MM.1S (cell line): ENCODE data around the gene KLRG1.

Source experiments
- DNase-seq: peaks from one replicate; pipeline ENCODE4 v3.0.0-alpha.2; 2015
- H2AFZ ChIP-seq: fragments of 300-600 bp; sonication (generic); 2 replicates; pipeline ENCODE4 v1.6.0; 2016; ENCODE audit warnings: antibody characterized with exemption, low read length
- H3F3A ChIP-seq: fragments of 300-600 bp; sonication (generic); 2 replicates; pipeline ENCODE4 v1.6.1; 2016; ENCODE audit warnings: mild to moderate bottlenecking, antibody characterized with exemption, low read length, moderate library complexity, mixed read lengths; ENCODE audit not compliant: insufficient read depth
- H3K27ac ChIP-seq: fragments of 300-600 bp; sonication (generic); 2 replicates; pipeline ENCODE4 v1.5.1; 2016; ENCODE audit warnings: mild to moderate bottlenecking, low read length
- H3K27me3 ChIP-seq: fragments of 300-600 bp; sonication (generic); replicated peaks from 2 replicates; pipeline ENCODE4 v1.6.0; 2016; ENCODE audit warnings: low read length; ENCODE audit not compliant: insufficient read depth
- H3K36me3 ChIP-seq: fragments of 300-600 bp; sonication (generic); replicated peaks from 2 replicates; pipeline ENCODE4 v1.6.1; 2016; ENCODE audit warnings: mild to moderate bottlenecking, low read length, mixed read lengths; ENCODE audit not compliant: insufficient read depth
- H3K4me1 ChIP-seq: fragments of 300-600 bp; sonication (generic); 2 replicates; pipeline ENCODE4 v1.6.1; 2016; ENCODE audit warnings: low read length, mixed read lengths
- H3K4me2 ChIP-seq: fragments of 300-600 bp; sonication (generic); 2 replicates; pipeline ENCODE4 v1.6.0; 2016; ENCODE audit warnings: low read depth, low read length
- H3K4me3 ChIP-seq: fragments of 300-600 bp; sonication (generic); 2 replicates; pipeline ENCODE4 v1.5.1; 2016; ENCODE audit warnings: low read length, mixed read lengths
- H3K79me2 ChIP-seq: fragments of 300-600 bp; sonication (generic); 2 replicates; pipeline ENCODE4 v1.6.1; 2016; ENCODE audit warnings: mixed run types, low read length, mixed read lengths
- H3K9ac ChIP-seq: fragments of 300-600 bp; sonication (generic); 2 replicates; pipeline ENCODE4 v1.6.1; 2016; ENCODE audit warnings: low read length, mixed read lengths
- H3K9me2 ChIP-seq: fragments of 300-600 bp; sonication (generic); replicated peaks from 2 replicates; pipeline ENCODE4 v1.6.1; 2016; ENCODE audit warnings: mild to moderate bottlenecking, low read length, mixed read lengths; ENCODE audit not compliant: insufficient read depth
- H3K9me3 ChIP-seq: fragments of 300-600 bp; sonication (generic); replicated peaks from 2 replicates; pipeline ENCODE4 v1.6.1; 2016; ENCODE audit warnings: mild to moderate bottlenecking, low read length, mixed read lengths; ENCODE audit not compliant: insufficient read depth
- H4K20me1 ChIP-seq: fragments of 300-600 bp; sonication (generic); 2 replicates; pipeline ENCODE4 v1.6.1; 2016; ENCODE audit warnings: mild to moderate bottlenecking, low read length, moderate library complexity, mixed read lengths; ENCODE audit not compliant: insufficient read depth
- CTCF ChIP-seq: fragments of 300-600 bp; sonication (generic); IDR thresholded peaks from 2 replicates; pipeline ENCODE4 v1.5.1; 2016; ENCODE audit warnings: antibody characterized with exemption, low read length, mixed read lengths
- EZH2 ChIP-seq: fragments of 300-600 bp; sonication (generic); optimal IDR thresholded peaks from 2 replicates; pipeline ENCODE3; 2017; ENCODE audit warnings: low read depth, mild to moderate bottlenecking, antibody characterized with exemption, low read length, mixed read lengths
- EZH2phosphoT487 ChIP-seq: fragments of 300-600 bp; sonication (generic); IDR thresholded peaks from 2 replicates; pipeline ENCODE4 v1.6.1; 2018; ENCODE audit warnings: antibody characterized with exemption, low read length

The KLRG1 gene

GRCh38 chr12:8968761-8969160 lies 20.6 kb upstream of the KLRG1 start:
- Histone ChIP-seq H3K4me1 (no peaks in the 10 kb centered on the region), H4K20me1 (no peaks in the 10 kb centered on the region), H3K9me3 (no peaks in the 10 kb centered on the region), H2AFZ (no peak overlapping the region), H3K36me3 (no peaks in the 10 kb centered on the region), H3K4me2 (no peak overlapping the region), H3K9me2 (no peaks in the 10 kb centered on the region), H3K4me3 (no peak overlapping the region), H3K79me2 (no peaks in the 10 kb centered on the region), H3K9ac (no peak overlapping the region), H3F3A (no peaks in the 10 kb centered on the region), H3K27me3 (no peaks in the 10 kb centered on the region), H3K27ac (no peak overlapping the region)
- no peak for TF ChIP-seq CTCF
- TF ChIP-seq EZH2phosphoT487, result no peak
- TF ChIP-seq EZH2, result no peak
- no peak for DNase-seq

- no peaks in the 10 kb centered on the region for H3K9me3 ChIP-seq
- no peak for DNase-seq
- H3K4me1 ChIP-seq, result no peaks in the 10 kb centered on the region
- H3K79me2 ChIP-seq, result no peaks in the 10 kb centered on the region
- H2AFZ ChIP-seq, result no peak overlapping the region
- no peaks in the 10 kb centered on the region for H3K9me2 ChIP-seq
- H3K4me3 ChIP-seq, result no peak overlapping the region
- no peak overlapping the region for H3K4me2 ChIP-seq
- H3K9ac ChIP-seq, result no peak overlapping the region
- TF ChIP-seq EZH2phosphoT487 (no peak), CTCF (no peak), EZH2 (no peak)
- no peaks in the 10 kb centered on the region for H3F3A ChIP-seq
- H3K27ac ChIP-seq, result no peak overlapping the region
- no peaks in the 10 kb centered on the region for H4K20me1 ChIP-seq
- no peaks in the 10 kb centered on the region for H3K27me3 ChIP-seq
- H3K36me3 ChIP-seq, result no peaks in the 10 kb centered on the region
Measured at GRCh38 chr12:8969861-8970411, 19.4 kb upstream of the KLRG1 start.

- Histone ChIP-seq H3K9me2 (no peaks in the 10 kb centered on the region), H3K36me3 (no peaks in the 10 kb centered on the region), H3K27me3 (no peaks in the 10 kb centered on the region), H4K20me1 (no peaks in the 10 kb centered on the region), H3K27ac (no peak overlapping the region), H3K4me2 (no peak overlapping the region), H3K4me3 (no peak overlapping the region), H3K79me2 (no peaks in the 10 kb centered on the region), H2AFZ (no peak overlapping the region), H3K9ac (no peak overlapping the region), H3K9me3 (no peaks in the 10 kb centered on the region), H3K4me1 (no peaks in the 10 kb centered on the region), H3F3A (no peaks in the 10 kb centered on the region)
- TF ChIP-seq EZH2, result no peak
- TF ChIP-seq CTCF, result no peak
- TF ChIP-seq EZH2phosphoT487, result no peak
- no peak for DNase-seq
Measured at GRCh38 chr12:8970432-8970831, 18.9 kb upstream of the KLRG1 start.
